GM19463 (cell line): ENCODE data around the gene DNHD1.
"Not testable (repeated sequence)": the region's sequence is repeated elsewhere in the genome, so short reads cannot be mapped to it uniquely, and the experiment has no call there.

ENCODE experiments used
- ATAC-seq: cut with Tn5 transposase; IDR thresholded peaks from one replicate; pipeline ENCODE4 v1.9.1; 2021; ENCODE audit warnings: mild to moderate bottlenecking, moderate library complexity; ENCODE audit not compliant: unreplicated experiment

Gene DNHD1

DNA sequence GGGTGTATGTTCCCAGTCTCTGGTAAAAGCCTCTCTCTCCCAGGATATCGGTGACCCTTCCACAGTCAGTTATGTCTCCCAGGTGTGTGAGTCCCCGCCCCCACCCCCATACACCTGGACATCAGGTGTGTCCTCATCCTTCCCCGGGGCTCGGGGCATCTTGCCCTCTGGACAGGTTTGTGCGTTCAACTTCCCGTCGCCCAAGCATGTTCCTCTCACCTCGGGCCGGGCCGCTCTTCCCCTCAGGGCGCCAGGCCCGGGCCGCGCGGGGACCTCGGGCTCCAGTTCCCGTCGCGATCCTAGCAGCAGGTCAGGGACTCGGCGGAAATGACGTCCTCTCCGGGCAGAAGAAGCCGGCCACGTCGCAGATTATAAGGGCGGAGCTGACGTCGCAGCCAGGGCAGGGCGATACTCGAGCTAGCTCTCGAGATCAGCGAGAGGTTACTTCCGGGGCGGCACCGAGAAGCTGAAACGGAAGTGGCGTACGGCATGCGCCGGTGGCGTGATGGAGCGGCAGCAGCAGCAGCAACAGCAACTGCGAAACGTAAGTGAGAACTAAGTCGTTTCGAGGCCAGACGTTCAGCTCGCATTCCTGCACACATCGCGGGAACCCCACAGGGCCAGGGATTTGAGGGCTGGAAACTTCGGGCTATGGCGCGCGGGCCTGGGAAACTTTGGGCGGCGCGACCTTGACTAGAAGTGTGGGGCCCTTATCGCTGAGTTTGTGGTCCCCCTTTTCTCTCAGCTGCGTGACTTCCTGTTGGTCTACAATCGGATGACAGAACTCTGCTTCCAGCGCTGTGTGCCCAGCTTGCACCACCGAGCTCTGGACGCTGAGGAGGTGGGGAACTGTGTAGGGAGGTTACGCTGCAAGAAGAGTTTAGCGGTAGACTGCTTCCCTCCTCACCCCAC, 15.8 kb upstream of the DNHD1 start, which contains the start of the genes ARFIP2 and TIMM10B:
Gene ARFIP2, minus strand, starts transcription at position 320 of the 912 bp plus-strand sequence. CDS start 910 bp downstream, outside the sequence.
Gene TIMM10B, plus strand, starts transcription at position 490 of the 912 bp plus-strand sequence. Its CDS starts 16 bp downstream, at position 506.
- ATAC-seq = peak; percentile 99

DNA sequence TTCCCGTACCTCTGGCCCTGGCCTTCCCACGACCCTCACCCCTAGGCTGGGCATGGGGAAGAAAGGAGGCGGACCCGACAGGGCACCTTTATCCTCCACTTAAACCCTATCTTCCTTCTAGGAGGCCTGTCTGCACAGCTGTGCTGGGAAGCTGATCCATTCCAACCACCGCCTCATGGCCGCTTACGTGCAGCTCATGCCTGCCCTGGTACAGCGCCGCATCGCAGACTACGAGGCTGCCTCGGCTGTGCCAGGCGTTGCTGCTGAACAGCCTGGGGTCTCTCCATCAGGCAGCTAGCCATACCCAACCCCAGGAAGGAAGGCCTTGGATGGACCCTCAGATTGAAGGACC, 15.2 kb upstream of the DNHD1 start:
- ATAC-seq = no peak

DNA sequence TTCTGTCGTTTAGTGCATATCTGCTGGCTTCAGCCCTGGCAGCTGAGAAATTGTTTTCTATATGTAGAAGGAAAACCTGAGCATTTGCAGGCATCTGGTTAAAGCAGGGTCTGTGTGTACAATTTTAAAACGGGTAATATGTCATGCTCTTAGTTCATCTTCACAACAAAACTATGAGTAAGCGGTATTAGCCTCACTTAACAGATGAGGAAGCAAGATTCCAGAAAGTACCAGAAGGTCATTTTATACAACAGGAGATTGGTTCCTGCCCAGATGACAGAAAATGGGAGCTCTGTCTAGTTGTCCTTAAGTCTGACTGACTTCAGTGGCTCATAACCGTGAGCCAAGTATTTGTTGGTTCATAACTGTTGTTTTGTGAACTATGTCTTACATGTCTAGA, 14.6 kb upstream of the DNHD1 start:
- ATAC-seq = no peak

- ATAC-seq = no peak
Observed at GRCh38 chr11:6483015-6483414, 14.1 kb upstream of the DNHD1 start.

DNA sequence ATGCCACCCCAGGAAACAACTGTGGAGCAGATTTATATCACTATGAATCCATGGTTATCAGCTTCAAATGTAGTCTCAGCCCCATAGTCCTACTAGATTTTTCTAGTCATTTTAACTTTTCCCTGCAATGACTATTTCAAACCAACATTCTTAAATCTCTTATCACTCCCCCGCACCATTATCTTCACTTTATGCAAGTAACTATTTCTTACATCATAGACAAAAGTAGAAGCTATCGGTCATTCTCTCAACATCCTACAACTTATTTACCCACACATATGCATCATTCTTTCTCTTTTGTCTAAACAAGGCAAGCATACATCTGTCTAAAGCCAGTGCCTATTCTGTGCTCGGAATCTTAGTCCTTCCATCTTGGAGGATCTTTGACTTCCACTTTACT, 11.4 kb upstream of the DNHD1 start:
- no peak for ATAC-seq

DNA sequence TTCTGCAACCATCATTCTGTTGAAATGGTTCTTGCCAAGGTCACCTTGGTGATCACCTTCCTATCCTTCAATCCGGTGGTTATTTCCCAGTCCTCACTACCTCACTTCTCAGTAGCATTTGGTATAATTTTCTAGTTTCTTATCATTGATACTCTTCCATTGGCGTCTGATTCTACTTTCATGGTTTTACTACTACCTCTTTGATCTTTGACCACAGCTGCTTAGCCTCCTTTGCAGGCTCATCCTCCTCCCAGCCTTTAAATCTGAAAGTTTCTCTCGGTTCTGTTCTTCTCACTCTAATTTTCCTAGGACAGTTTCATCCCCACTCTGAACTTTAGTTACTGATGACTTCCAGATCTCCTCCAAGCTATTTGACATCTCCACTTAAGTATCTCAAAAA, 10.8 kb upstream of the DNHD1 start:
- no peak for ATAC-seq

- ATAC-seq = no peak
Observed at GRCh38 chr11:6486938-6487337, 10.1 kb upstream of the DNHD1 start.

- ATAC-seq = no peak
Observed at GRCh38 chr11:6488342-6488741, 8.7 kb upstream of the DNHD1 start.

- no peak for ATAC-seq
Observed at GRCh38 chr11:6488821-6489220, 8.3 kb upstream of the DNHD1 start.

- ATAC-seq = no peak
Observed at GRCh38 chr11:6489306-6489705, 7.8 kb upstream of the DNHD1 start.

DNA sequence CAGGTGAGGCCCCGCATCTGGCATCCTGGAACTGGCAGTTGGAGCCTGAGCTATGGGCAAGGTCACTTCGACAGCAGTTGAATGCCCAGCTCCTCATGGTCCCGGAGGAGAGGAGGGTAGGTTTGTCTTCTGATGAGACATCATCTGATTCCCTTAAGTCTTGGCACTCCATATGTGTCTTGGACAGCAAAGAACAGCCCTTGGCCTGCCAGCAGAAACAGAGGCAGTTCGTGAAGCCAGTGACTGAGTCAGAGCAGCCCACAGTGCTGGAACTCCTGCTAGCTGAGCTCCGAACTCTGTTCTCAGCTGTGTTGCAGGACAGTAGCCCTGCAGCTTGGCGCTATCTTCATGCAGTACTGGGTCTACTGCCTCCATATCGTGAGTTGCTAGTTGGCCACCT, 1.0 kb downstream of the DNHD1 start:
- no peak for ATAC-seq

GRCh38 chr11:6498544-6498943, 1.5 kb downstream of the DNHD1 start:
- ATAC-seq = no peak

DNA sequence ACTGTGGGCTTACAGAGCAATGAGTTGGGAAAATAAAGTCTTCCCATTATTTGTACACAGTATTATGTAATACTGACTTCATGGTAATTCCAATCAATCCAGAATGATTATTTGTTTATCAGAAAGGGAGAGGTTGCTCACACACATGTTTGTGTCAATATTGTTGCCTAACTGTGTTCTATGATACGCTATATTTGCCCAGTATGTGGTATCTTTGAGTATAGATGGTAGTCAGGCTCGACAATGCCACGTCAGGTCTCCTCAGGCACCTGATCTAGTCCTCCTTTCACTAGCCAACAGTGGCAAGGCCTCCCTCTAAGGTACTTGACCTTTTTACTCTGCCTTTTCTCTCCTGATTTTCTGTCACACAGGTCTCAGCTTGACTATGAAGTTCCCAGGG, 5.3 kb downstream of the DNHD1 start:
- no peak for ATAC-seq

DNA sequence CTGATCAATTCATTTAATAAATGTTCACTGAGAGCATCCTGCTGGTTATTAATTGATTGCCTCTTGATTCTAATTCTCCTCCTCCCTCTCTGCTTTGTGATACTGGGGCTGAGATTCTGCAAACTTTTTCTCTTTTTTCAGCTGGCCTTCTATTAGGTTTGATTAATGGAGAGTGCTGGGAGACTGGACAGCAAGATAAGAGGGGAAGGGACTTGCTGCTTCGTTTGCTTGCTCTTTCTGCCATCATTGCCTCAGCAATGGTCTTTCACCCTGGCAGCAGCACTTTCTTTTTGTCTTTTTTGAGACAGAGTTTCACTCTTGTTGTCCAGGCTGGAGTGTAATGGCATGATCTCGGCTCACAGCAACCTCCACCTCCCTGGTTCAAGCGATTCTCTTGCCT, 7.1 kb downstream of the DNHD1 start:
- ATAC-seq = no peak

GRCh38 chr11:6505577-6506240, 8.6 kb downstream of the DNHD1 start:
- ATAC-seq = peak; percentile 60

GRCh38 chr11:6516865-6517264, 19.8 kb downstream of the DNHD1 start:
- ATAC-seq = no peak

- ATAC-seq = no peak
Observed at GRCh38 chr11:6520265-6520664, 23.2 kb downstream of the DNHD1 start.

DNA sequence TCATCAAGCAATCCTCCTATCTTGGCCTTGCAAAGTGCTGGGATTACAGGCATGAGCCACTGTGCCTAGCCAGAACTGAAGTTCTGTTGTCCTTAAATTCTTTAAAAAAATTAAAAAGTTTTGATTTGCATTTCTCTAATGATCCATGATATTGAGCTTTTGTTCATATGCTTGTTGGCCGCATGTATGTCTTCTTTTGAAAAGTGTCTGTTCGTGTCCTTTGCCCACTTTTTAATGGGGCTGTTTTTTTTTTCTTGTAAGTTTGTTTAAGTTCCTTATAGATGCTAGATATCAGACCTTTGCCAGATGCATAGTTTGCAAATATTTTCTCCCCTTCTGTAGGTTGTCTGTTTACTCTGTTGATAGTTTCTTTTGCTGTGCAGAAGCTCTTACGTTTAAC, 24.9 kb downstream of the DNHD1 start:
- not testable (repeated sequence) for ATAC-seq

DNA sequence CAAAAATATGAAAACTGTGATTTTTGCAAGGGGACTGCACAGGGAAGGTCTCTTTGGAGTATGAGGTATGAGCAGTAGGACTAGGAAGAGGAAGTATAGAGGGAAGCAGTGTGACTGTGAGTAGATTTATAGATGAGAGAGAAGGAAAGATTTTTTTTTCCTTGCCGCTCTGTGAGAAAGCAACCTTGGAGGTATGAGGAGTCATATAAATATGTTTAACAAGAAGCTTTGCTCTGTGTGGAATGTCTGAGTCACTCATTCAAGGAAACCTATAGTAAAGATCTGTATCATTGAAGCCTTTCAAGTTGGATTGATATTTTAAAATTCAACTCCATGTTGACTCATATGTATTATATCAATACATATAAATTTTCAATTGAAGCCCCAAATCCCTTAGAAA, 26.2 kb downstream of the DNHD1 start:
- ATAC-seq = no peak

DNA sequence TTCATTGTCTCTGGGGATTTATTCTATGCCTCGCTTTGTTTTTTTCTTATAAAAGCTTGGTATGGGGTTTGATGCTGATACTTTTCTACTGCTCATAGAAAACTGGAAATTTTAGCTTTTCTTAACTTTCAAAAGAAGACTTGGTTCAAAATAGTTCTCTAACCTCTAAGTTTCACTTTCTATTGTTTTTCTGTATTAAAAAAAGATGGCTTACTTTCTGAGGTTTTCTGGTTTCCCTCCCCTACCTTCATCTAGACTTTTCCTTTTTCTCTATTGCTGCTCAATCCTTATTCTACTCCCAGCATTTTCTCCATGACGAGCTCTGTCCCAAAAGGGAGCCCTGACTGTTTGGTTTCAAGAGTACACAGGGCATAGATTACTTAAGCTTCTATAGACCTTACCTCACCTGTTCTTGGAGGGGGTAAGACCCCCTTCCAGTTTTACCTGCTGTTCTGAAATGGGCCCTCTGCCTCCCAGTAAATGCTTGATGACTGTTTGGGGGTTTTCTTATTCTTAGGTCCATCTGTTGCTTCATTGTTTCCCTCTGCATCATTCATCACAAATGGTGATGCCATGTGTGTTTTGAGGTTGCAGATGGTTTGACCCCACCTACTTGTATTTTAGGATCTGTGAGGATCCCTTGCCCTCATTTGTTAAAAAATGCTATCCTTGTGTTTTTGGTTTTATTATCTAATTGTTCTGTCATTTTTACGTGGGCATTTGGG, 29.5 kb downstream of the DNHD1 start:
- ATAC-seq = no peak

GRCh38 chr11:6529266-6529665, 32.2 kb downstream of the DNHD1 start:
- ATAC-seq = no peak
